Measurements from ENCODE around the gene MRPL41.

- TF ChIP-seq CTCF (IDR thresholded peaks at IDR 0.05): no peak
- TF ChIP-seq POLR2A (IDR thresholded peaks at IDR 0.05): no peak
These were observed 32.3 kb downstream of the MRPL41 start for GRCh38 chr9:137583957-137584356.
